Measurements from ENCODE around the gene ST8SIA6. TPM values are rescaled to one million over a fixed set of nuclear protein-coding genes. Genes with fewer than 3 reads are reported as not detected.

The ST8SIA6 gene
- total RNA-seq, 2 donors from 2014 or later, result 5.3 to 11.0 TPM

DNA sequence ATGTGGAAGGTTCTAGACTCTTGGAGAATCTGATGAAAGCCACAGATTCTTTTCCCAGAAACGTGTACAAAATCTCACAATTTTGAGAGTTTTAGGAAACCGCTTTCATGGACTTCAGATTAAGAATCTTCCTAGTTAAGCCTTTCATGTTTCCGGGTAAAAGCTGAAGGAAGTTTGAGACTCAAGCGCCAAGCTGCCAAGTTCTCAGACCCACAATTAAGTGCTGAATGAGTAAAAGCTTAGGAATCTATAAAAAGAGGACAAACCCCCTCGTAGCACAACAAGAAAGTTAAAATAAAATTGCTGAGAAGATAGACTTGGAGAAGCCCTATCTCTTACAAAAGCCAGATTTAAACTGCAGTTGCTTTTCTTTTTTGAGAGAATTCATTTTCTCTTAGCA lies 99.6 kb downstream of the ST8SIA6 start:
- Histone ChIP-seq H3K27ac (no peak overlapping the region), H3K9me3 (no peaks in the 10 kb centered on the region), H3K27me3 (no peaks in the 10 kb centered on the region), H3K4me3 (no peak overlapping the region), H3K36me3 (no peaks in the 10 kb centered on the region), H3K4me1 (no peaks in the 10 kb centered on the region)
- DNase-seq (ENCODE audit: low spot score), result no peak
- TF ChIP-seq CTCF (IDR thresholded peaks at IDR 0.05), result no peak

- H3K27ac ChIP-seq, result no peak overlapping the region
- peaks cover 0 to 4% of the 10 kb centered on the region in 2 donors for H3K4me1 ChIP-seq
- TF ChIP-seq CTCF (IDR thresholded peaks at IDR 0.05), result no peak
- H3K36me3 ChIP-seq, result no peaks in the 10 kb centered on the region
- no peaks in the 10 kb centered on the region for H3K27me3 ChIP-seq
- no peaks in the 10 kb centered on the region for H3K9me3 ChIP-seq
- no peak overlapping the region for H3K4me3 ChIP-seq
- no peak for DNase-seq (ENCODE audit: low spot score)
Observed at GRCh38 chr10:17353568-17354300, 100.7 kb downstream of the ST8SIA6 start.

DNA sequence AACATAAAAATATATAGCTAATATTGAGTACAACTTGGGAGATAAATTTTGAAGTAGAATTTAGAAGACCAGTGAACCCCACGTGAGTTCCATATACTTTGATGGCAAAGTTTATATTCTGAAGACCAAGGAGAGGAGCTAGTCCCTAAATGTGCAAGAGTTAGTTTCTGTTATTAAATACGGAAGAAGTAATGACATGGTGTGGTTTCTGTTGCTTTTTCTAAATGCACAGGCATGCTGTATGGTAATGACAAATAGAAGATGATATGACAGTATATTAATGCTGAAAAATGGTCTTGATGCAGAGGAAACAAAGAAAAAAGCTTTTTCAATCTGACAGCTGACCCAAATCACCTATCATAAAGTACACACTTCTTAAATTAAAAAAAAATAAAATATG lies 101.8 kb downstream of the ST8SIA6 start:
- Histone ChIP-seq H3K4me1 (peaks cover 0 to 7% of the 10 kb centered on the region in 2 donors), H3K9me3 (no peaks in the 10 kb centered on the region), H3K36me3 (no peaks in the 10 kb centered on the region), H3K27me3 (no peaks in the 10 kb centered on the region), H3K27ac (no peak overlapping the region), H3K4me3 (no peak overlapping the region)
- DNase-seq (ENCODE audit: low spot score), result no peak
- no peak for TF ChIP-seq CTCF (IDR thresholded peaks at IDR 0.05)

GRCh38 chr10:17351506-17351905 lies 102.9 kb downstream of the ST8SIA6 start:
- DNase-seq (ENCODE audit: low spot score), result no peak
- H3K9me3 ChIP-seq, result no peaks in the 10 kb centered on the region
- peaks cover 0 to 7% of the 10 kb centered on the region in 2 donors for H3K4me1 ChIP-seq
- H3K27me3 ChIP-seq, result no peaks in the 10 kb centered on the region
- H3K36me3 ChIP-seq, result no peaks in the 10 kb centered on the region
- no peak overlapping the region for H3K4me3 ChIP-seq
- no peak for TF ChIP-seq CTCF (IDR thresholded peaks at IDR 0.05)
- no peak overlapping the region for H3K27ac ChIP-seq

GRCh38 chr10:17349717-17350116 lies 104.7 kb downstream of the ST8SIA6 start:
- Histone ChIP-seq H3K36me3 (no peaks in the 10 kb centered on the region), H3K27me3 (no peaks in the 10 kb centered on the region), H3K4me3 (no peak overlapping the region), H3K9me3 (no peaks in the 10 kb centered on the region), H3K4me1 (peaks cover 0 to 7% of the 10 kb centered on the region in 2 donors), H3K27ac (no peak overlapping the region)
- no peak for TF ChIP-seq CTCF (IDR thresholded peaks at IDR 0.05)
- DNase-seq (ENCODE audit: low spot score), result no peak
